HG02798 (cell line): ENCODE results near the gene CTLA4.

Experiments used
- ATAC-seq: cut with Tn5 transposase; IDR thresholded peaks from one replicate; pipeline ENCODE4 v1.9.1; 2021; ENCODE audit warnings: mild to moderate bottlenecking; ENCODE audit not compliant: unreplicated experiment, poor library complexity

CTLA4 gene

GRCh38 chr2:203889542-203889941, 22.0 kb downstream of the CTLA4 start:
- no peak for ATAC-seq

- ATAC-seq = no peak
Measured at GRCh38 chr2:203889944-203890343, 22.4 kb downstream of the CTLA4 start.

- no peak for ATAC-seq
Measured at GRCh38 chr2:203890733-203891132, 23.2 kb downstream of the CTLA4 start.

GRCh38 chr2:203891474-203891873, 23.9 kb downstream of the CTLA4 start:
- ATAC-seq = no peak

GRCh38 chr2:203892207-203892606, 24.6 kb downstream of the CTLA4 start:
- ATAC-seq = no peak

- ATAC-seq = no peak
Measured at GRCh38 chr2:203893401-203893800, 25.8 kb downstream of the CTLA4 start.

- no peak for ATAC-seq
Measured at GRCh38 chr2:203893840-203894239, 26.3 kb downstream of the CTLA4 start.

- no peak for ATAC-seq
Measured at GRCh38 chr2:203894262-203894661, 26.7 kb downstream of the CTLA4 start.

- no peak for ATAC-seq
Measured at GRCh38 chr2:203897544-203897943, 30.0 kb downstream of the CTLA4 start.

GRCh38 chr2:203898657-203899056, 31.1 kb downstream of the CTLA4 start:
- no peak for ATAC-seq

GRCh38 chr2:203900253-203900652, 32.7 kb downstream of the CTLA4 start:
- no peak for ATAC-seq

GRCh38 chr2:203904022-203904421, 36.5 kb downstream of the CTLA4 start:
- no peak for ATAC-seq

GRCh38 chr2:203905656-203906055, 38.1 kb downstream of the CTLA4 start:
- ATAC-seq = no peak

GRCh38 chr2:203908066-203908796, 40.7 kb downstream of the CTLA4 start:
- ATAC-seq = no peak

GRCh38 chr2:203908797-203909185, 41.2 kb downstream of the CTLA4 start:
- no peak for ATAC-seq

GRCh38 chr2:203909261-203909967, 41.8 kb downstream of the CTLA4 start:
- ATAC-seq = no peak

- ATAC-seq = no peak
Measured at GRCh38 chr2:203909974-203910373, 42.4 kb downstream of the CTLA4 start.

GRCh38 chr2:203913947-203914346, 46.4 kb downstream of the CTLA4 start:
- no peak for ATAC-seq

- ATAC-seq = no peak
Measured at GRCh38 chr2:203914546-203915182, 47.1 kb downstream of the CTLA4 start.

- no peak for ATAC-seq
Measured at GRCh38 chr2:203915256-203915655, 47.7 kb downstream of the CTLA4 start.

GRCh38 chr2:203916756-203917155, 49.2 kb downstream of the CTLA4 start:
- no peak for ATAC-seq
